GM18907 (cell line): ENCODE results near the gene SYNJ2.

Experiments
- ATAC-seq: cut with Tn5 transposase; IDR thresholded peaks from one replicate; pipeline ENCODE4 v1.9.1; 2021; ENCODE audit warnings: mild to moderate bottlenecking, moderate library complexity; ENCODE audit not compliant: unreplicated experiment

SYNJ2 gene

GRCh38 chr6:158053377-158054313 is 72.0 kb downstream of the SYNJ2 start:
- no peak for ATAC-seq

DNA sequence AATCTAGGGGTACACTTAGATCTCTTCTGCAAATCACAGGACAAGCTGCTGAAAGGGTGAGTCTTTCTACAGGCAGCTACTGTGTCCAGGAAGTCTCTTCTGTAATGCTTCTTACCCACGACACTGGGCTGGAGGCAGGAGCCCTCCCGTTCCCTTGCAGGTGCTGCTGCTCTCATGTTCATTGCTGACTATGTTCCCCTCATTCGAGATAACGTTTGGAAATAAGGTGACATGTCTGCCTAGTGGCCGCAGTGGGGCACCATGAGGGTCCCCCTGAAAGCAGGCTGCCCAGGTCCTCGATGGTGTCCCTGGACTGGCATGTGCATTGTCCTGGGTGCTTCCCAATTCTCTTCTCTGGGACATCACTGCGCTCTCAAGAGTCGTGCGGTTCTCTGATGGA is 74.7 kb downstream of the SYNJ2 start:
- ATAC-seq = no peak

DNA sequence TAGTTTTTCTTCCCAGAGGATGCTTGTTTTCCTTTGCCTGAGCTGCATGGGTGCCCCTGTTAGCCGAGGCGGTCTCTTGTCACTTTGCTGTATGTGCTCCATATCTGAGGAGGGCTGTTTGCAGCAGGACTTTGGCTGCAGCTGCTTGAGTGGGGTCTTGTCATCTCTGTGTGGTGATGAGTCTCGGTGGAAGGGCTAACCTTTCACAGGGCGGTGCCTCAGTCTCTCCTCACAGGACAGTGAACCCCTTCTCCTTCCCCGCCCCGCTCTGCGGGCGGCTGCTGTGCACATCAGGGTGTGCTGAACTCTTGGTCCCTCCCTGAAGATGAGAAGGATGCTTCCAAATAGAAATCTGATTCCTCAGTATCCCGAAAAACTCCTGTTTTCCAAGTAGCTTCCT is 75.1 kb downstream of the SYNJ2 start:
- no peak for ATAC-seq

DNA sequence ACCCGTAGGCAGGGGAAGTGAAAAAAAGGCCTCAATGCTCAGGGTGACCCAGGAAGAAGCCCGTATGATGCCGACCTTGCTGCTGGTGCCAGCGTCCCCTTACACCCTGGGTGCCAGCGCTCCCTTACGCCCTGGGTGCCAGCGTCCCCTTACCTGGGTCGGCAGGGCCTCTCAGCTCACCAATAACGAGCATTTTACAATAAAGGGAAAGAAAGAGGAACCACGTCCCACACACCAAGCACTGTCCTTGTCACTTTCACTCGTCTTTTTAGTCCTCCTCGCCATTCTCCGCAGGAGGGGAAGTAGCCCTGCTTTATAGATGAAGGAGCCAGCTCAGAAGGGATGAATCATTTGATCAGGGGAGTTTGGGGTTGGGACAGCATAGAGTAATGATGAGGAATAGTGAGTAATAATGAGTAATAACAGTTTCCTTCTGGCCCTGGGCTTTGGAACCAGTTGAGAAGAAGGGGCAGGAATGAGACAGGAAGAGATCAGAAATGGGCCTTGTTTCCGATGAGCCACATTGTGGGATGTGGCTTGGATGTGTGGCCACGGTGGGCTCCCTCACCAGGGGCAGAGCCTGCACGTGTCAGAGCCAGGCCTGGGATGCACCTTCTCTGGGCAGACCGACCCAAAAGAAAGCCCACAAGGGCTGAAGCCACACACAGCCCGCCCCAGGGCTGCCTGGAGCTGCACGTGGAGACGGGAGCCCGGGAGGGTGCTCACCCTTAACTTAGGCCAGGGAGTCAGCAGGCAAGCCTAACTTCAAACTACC is 75.7 kb downstream of the SYNJ2 start:
- ATAC-seq = no peak

DNA sequence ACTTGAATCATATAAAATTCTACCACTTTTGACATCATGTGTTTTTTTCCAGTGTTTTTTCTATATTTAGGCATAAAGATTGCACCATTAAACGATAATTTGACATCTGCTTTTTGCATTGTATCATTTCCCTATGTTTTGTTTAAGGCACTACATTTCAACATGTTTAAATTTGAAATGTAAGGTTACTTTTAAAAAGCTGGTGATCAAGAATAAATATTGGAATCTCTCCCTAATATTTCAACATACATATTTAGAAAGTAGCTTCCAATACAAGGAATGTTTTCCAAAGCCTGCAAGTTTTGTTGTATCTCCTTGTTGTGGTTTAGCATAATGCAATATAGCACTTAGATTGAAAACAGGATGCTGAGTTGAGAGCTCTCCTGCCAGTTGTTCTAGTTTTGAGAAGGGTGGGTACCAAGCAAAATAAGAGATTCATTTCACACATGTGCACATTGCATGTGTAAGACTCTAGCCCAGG is 76.5 kb downstream of the SYNJ2 start:
- ATAC-seq = no peak

- ATAC-seq = no peak
Observed at GRCh38 chr6:158059108-158059507, 77.4 kb downstream of the SYNJ2 start.

GRCh38 chr6:158060455-158061360 is 79.0 kb downstream of the SYNJ2 start:
- no peak for ATAC-seq

DNA sequence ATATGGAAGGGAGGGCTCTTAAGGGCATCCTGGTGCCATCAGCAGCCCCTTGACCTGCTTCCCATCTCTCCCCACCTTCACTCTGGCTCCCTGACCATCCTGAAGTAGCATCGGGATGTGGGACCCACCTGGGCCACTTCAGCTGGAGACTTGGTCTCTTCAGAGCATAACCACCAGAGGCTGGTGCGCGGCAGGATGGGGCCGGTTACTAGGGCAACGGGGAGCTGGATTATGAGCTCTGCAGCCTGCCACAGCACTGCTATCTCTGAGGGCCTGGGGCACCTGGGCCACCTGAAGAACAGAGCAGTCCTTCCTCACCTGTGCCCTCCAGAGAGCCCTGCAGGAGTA is 79.7 kb downstream of the SYNJ2 start:
- ATAC-seq = no peak

DNA sequence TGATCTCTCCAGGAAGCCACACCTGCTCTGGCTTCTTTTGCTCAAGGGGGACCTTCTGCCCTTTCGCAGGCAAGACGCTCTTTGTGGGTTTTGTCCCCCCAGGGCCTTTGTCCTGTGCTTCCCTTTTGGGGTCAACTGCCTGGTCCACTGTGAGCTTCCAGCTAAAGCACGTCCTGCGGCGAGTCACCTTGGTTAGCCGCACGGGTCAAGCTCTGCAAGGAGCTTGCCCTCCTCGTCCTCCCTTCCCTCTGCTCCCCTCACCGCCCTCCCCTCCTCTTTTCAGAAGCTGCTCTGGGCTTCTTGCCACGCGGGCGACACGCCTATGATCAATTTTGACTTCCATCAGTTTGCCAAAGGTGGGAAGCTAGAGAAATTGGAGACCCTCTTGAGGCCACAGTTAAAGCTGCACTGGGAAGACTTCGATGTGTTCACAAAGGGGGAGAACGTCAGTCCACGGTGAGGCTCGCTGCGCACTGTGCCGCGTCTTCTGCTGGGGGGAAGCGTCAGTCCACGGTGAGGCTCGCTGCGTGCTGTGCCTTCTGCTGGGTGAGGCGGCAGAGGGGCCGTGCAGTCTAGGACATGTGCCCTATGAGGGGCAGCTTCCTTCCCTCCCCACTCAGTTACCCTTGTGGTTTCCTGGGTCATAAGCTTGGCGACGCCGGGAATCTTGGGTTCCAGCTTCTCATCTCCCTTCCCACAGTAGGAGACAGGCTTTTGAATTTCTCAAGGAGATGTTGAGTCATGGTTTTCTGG is 80.2 kb downstream of the SYNJ2 start:
- ATAC-seq = no peak

DNA sequence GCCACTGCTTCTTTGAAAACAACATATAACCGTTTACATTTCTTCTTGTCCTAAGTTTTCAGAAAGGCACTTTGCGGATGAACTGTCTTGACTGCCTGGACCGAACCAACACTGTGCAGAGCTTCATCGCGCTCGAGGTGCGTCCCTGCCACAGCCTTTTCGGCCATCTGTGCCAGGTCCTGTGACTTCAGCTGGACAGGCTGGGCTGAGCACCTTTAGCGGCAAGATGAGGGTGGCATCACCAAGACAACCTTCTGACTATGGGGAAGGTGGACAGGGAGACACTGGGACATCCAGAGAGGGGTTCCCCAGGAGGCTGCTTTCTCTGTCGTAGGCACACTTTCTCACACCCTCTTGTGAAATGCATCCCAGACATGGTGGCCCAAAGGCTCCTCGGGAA is 82.1 kb downstream of the SYNJ2 start:
- no peak for ATAC-seq

DNA sequence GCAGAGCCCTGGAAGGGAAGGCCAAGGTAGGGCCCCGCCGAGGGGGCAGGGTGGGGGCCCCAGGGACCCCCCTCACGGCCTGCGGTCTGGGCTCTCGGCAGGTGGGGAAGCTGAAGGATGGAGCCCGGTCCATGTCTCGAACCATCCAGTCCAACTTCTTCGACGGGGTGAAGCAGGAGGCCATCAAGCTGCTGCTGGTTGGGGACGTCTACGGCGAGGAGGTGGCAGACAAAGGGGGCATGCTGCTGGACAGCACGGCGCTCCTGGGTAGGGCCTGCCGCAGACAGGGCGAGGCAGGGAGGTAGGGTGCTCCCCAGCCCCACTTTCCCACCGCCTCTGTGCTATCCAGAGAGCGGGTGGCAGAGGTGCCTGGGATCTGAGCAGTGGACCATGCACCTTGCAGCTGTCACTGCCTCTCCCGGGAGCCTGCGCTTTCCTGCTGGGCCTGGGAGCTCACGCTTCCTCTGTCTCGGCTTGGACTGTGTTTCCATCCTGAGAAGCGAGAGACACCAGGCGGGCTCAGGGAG is 83.1 kb downstream of the SYNJ2 start:
- ATAC-seq = no peak

DNA sequence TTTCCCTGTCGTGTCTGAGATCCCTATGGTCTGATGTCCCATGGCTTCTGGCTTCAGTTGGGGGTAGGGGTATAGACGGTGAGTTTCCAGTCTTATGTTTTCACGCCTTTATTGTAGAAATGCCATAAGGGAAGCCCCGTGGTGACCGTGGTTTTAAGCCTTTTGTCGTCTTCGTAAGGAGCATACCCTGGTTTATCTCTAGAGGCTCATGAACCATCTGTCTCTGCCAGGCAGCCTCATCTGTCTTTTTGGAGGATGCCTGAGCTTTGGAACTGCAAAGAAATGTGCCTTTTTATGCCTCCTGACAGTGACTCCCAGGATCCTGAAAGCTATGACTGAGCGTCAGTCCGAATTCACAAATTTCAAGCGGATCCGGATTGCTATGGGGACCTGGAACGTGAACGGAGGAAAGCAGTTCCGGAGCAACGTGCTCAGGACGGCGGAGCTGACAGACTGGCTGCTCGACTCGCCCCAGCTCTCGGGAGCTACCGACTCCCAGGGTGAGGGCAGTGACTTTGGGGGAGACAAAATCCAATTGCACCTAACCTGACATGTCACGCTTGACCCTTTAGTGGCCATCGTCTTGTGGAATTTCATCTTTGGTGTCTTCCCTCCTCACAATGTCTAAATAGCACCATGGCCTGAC is 84.6 kb downstream of the SYNJ2 start:
- ATAC-seq = no peak

- no peak for ATAC-seq
Observed at GRCh38 chr6:158067436-158068015, 85.9 kb downstream of the SYNJ2 start.

DNA sequence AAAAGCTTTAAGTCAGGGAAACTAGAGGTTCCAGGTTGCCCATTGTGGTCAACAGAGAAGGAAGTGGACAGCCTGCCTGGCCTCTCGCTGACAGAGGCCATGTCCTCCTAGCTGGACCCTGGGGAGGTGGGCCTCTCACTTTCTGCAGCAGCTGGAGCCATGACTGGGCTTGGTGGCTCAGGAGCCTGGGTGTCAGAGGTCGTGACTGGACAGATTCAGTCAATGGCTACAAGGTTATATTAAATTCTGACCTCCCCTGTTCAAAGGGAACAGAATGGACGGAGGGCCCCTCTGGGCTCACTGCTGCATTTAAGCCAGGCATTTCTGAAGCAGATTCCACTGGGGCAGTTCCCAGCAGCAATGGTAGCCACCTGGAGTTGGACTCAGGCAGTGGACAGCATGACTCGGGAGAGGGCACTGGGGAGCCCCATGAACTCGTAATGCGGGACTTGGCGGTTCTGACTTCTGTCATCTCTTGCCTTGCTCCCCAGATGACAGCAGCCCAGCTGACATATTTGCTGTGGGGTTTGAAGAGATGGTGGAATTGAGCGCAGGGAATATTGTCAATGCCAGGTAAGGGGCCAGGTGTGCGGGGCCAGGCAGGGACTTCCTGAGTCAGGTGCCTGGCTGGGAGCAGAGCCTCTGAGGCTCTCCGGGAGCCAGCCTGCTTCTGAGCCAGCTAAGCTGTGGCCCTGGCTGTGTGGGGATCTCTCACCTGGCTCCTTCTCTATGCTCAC is 86.7 kb downstream of the SYNJ2 start:
- no peak for ATAC-seq

DNA sequence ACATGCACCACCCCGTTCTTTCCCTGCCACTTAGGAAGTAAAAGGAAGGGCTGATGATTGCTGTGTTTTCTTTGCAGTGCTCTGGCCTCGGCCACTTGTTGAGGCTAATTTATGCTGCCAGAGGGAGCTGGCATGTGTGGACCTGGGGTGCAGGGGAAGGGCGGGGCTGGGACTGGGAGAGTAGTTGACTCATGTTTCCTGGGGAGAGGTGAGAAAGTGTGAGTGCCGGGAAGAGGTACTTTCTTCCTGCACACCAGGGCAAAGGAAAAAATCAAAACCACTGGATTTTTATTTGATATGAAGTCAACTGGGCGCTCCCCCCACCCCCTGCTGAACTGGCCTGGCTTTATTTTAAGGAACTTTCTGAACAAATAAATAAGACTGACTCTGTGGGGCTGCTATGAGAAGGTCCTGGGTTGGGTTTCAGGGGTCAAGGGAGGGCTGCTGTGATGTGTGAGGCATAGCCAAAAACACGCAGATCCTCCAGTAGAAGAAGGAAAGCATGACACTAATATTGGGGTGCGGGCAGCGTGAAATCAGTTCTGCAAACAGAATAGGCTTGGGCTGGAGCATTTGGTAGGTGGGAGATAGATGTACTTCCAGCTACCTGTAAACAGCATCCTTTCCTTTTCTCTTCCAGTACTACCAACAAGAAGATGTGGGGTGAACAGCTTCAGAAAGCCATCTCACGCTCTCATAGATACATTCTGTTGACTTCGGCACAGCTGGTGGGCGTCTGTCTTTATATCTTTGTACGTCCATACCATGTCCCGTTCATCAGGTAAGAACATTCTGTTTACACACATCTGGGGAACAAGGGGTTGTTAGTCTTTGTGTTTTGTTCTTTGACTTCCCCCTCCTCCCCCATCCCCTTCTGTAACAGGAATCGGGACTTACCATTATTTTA is 87.5 kb downstream of the SYNJ2 start:
- ATAC-seq = no peak

GRCh38 chr6:158069800-158070195 is 88.1 kb downstream of the SYNJ2 start:
- no peak for ATAC-seq

DNA sequence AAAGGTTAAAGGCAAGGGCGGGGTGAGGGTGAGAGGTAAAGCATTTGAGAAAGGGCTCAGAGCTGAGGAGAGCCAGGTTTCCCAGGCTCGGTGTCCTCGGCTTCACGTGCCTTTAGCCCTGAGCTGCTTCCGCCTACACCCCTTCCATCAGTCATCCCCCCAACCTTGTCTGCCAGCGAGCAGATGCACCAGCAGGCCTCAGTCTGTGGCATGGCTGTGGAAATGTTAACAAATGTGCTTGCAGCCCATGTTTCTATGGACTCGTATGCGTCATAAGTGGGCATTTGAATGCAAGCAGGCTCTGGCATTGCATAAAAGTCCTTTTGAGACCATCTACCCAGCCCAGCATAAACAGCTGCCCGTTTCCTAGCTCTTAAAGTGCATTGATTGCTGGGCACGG is 88.8 kb downstream of the SYNJ2 start:
- ATAC-seq = no peak
